ENCODE data around the gene BASP1.
"Not testable (repeated sequence)": the region's sequence is repeated elsewhere in the genome, so short reads cannot be mapped to it uniquely, and the experiment has no call there.

BASP1 gene

GRCh38 chr5:17249029-17249634 is 31.7 kb downstream of the BASP1 start:
- in situ Hi-C loops (cut with MboI; ENCODE audit: low sequenced_read_pairs): no loop called here

- in situ Hi-C loops (cut with MboI; ENCODE audit: low sequenced_read_pairs): not testable (repeated sequence)
These were observed 32.4 kb downstream of the BASP1 start for GRCh38 chr5:17249841-17250240.

- in situ Hi-C loops (cut with MboI; ENCODE audit: low sequenced_read_pairs): no loop called here
These were observed 35.1 kb downstream of the BASP1 start for GRCh38 chr5:17252543-17252942.

- in situ Hi-C loops (cut with MboI; ENCODE audit: low sequenced_read_pairs): no loop called here
These were observed 38.1 kb downstream of the BASP1 start for GRCh38 chr5:17255471-17256021.

- in situ Hi-C loops (cut with MboI; ENCODE audit: low sequenced_read_pairs): no loop called here
These were observed 38.7 kb downstream of the BASP1 start for GRCh38 chr5:17256171-17256570.

GRCh38 chr5:17256839-17257238 is 39.4 kb downstream of the BASP1 start:
- in situ Hi-C loops (cut with MboI; ENCODE audit: low sequenced_read_pairs): no loop called here

GRCh38 chr5:17257705-17258273 is 40.4 kb downstream of the BASP1 start:
- in situ Hi-C loops (cut with MboI; ENCODE audit: low sequenced_read_pairs): no loop called here

GRCh38 chr5:17258431-17258830 is 41.0 kb downstream of the BASP1 start:
- in situ Hi-C loops (cut with MboI; ENCODE audit: low sequenced_read_pairs): no loop called here

GRCh38 chr5:17259012-17259411 is 41.6 kb downstream of the BASP1 start:
- in situ Hi-C loops (cut with MboI; ENCODE audit: low sequenced_read_pairs): not testable (repeated sequence)

- in situ Hi-C loops (cut with MboI; ENCODE audit: low sequenced_read_pairs): no loop called here
These were observed 42.3 kb downstream of the BASP1 start for GRCh38 chr5:17259630-17260257.

- in situ Hi-C loops (cut with MboI; ENCODE audit: low sequenced_read_pairs): no loop called here
These were observed 43.1 kb downstream of the BASP1 start for GRCh38 chr5:17260549-17260948.

- in situ Hi-C loops (cut with MboI; ENCODE audit: low sequenced_read_pairs): no loop called here
These were observed 43.6 kb downstream of the BASP1 start for GRCh38 chr5:17261075-17261474.

- in situ Hi-C loops (cut with MboI; ENCODE audit: low sequenced_read_pairs): no loop called here
These were observed 47.6 kb downstream of the BASP1 start for GRCh38 chr5:17265041-17265440.

GRCh38 chr5:17267106-17267505 is 49.7 kb downstream of the BASP1 start:
- in situ Hi-C loops (cut with MboI; ENCODE audit: low sequenced_read_pairs): no loop called here

GRCh38 chr5:17269201-17269600 is 51.8 kb downstream of the BASP1 start:
- in situ Hi-C loops (cut with MboI; ENCODE audit: low sequenced_read_pairs): no loop called here

- in situ Hi-C loops (cut with MboI; ENCODE audit: low sequenced_read_pairs): no loop called here
These were observed 54.7 kb downstream of the BASP1 start for GRCh38 chr5:17272111-17272510.

- in situ Hi-C loops (cut with MboI; ENCODE audit: low sequenced_read_pairs): no loop called here
These were observed 58.1 kb downstream of the BASP1 start for GRCh38 chr5:17275289-17276158.

GRCh38 chr5:17276445-17276844 is 59.0 kb downstream of the BASP1 start:
- in situ Hi-C loops (cut with MboI; ENCODE audit: low sequenced_read_pairs): no loop called here

- in situ Hi-C loops (cut with MboI; ENCODE audit: low sequenced_read_pairs): no loop called here
These were observed 60.5 kb downstream of the BASP1 start for GRCh38 chr5:17277907-17278306.

GRCh38 chr5:17278931-17279330 is 61.5 kb downstream of the BASP1 start:
- in situ Hi-C loops (cut with MboI; ENCODE audit: low sequenced_read_pairs): no loop called here

GRCh38 chr5:17279487-17279886 is 62.1 kb downstream of the BASP1 start:
- in situ Hi-C loops (cut with MboI; ENCODE audit: low sequenced_read_pairs): no loop called here

All from HL-60/S4 treated with retinoic acid at 250 ng/mL for 4 days and 3 days (cell line).